Measurements from ENCODE around the gene PDZD2. TPM values are rescaled to one million over a fixed set of nuclear protein-coding genes. Genes with fewer than 3 reads are reported as not detected.

The PDZD2 gene
- total and polyA plus RNA-seq, 2 experiments from 2014 or later = 8.3 to 16.9 TPM

- TF ChIP-seq ETS1 (IDR thresholded peaks at IDR 0.05) = no peak
- TF ChIP-seq ZNF331 (CRISPR knock-in tag; IDR thresholded peaks at IDR 0.05; ENCODE audit: low read depth) = no peak
- no peak for TF ChIP-seq CTCF (conservative IDR thresholded peaks at IDR 0.05; ENCODE audit: low read depth in 2 of 2)
- TF ChIP-seq EZH2 (IDR thresholded peaks at IDR 0.05; ENCODE audit: low read depth, unreplicated experiment) = no peak
Measured at GRCh38 chr5:32013658-32014057, 374.7 kb downstream of the PDZD2 start (continued).

- H2AFZ ChIP-seq = no peak overlapping the region; the same call in 1 of the 2 replicates
- H3K4me3 ChIP-seq = no peak overlapping the region
- no peaks in the 10 kb centered on the region for H3K9me2 ChIP-seq (ENCODE audit: insufficient read depth)
- peaks cover 2% of the 10 kb centered on the region for H3K27me3 Mint-ChIP-seq (ENCODE audit: insufficient read depth, low read depth, poor library complexity)
- H3K4me1 ChIP-seq (ENCODE audit: insufficient read depth) = peaks cover 54% of the 10 kb centered on the region
- no peaks in the 10 kb centered on the region for H3K36me3 ChIP-seq (ENCODE audit: insufficient read depth)
- H3K36me3 Mint-ChIP-seq (ENCODE audit: low read depth) = no peaks in the 10 kb centered on the region
- no peak overlapping the region for H3K27ac ChIP-seq (ENCODE audit: low read depth)
- no peaks in the 10 kb centered on the region for H4K20me1 ChIP-seq (replicated peaks; ENCODE audit: insufficient read depth)
- peaks cover 49% of the 10 kb centered on the region for H3K4me1 Mint-ChIP-seq
- H3K27ac Mint-ChIP-seq = no peak overlapping the region
- ATAC-seq (no peak), DNase-seq (ENCODE audit: low spot score) (no peak)
- H3K4me3 Mint-ChIP-seq = no peak overlapping the region
- no peaks in the 10 kb centered on the region for H3K9me3 Mint-ChIP-seq
- no peaks in the 10 kb centered on the region for H3K79me2 ChIP-seq (replicated peaks; ENCODE audit: insufficient read depth)
- no peaks in the 10 kb centered on the region for H3K27me3 ChIP-seq (ENCODE audit: insufficient read depth)
- no peaks in the 10 kb centered on the region; the same call in 1 of the 2 replicates for H3F3A ChIP-seq (replicated peaks; ENCODE audit: low read depth)
- H3K4me2 ChIP-seq = peak overlapping the region; percentile 70
- TF ChIP-seq NANOG (IDR thresholded peaks at IDR 0.05; ENCODE audit: borderline replicate concordance) (no peak), REST (IDR thresholded peaks at IDR 0.05; ENCODE audit: unreplicated experiment) (no peak), ZNF114 (CRISPR knock-in tag; IDR thresholded peaks at IDR 0.05) (no peak), CREB1 (CRISPR knock-in tag; IDR thresholded peaks at IDR 0.05; ENCODE audit: low read depth) (no peak), EZH2phosphoT487 (IDR thresholded peaks at IDR 0.05; ENCODE audit: unreplicated experiment) (no peak), STAT1 (IDR thresholded peaks at IDR 0.05; ENCODE audit: unreplicated experiment) (no peak), POLR2AphosphoS5 (IDR thresholded peaks at IDR 0.05; ENCODE audit: low read depth) (no peak), JUNB (IDR thresholded peaks at IDR 0.05; ENCODE audit: unreplicated experiment) (no peak), ZNF331 (CRISPR knock-in tag; IDR thresholded peaks at IDR 0.05; ENCODE audit: low read depth) (no peak), ETS1 (IDR thresholded peaks at IDR 0.05) (no peak)
Measured at GRCh38 chr5:32014096-32014745, 375.3 kb downstream of the PDZD2 start.

All from GM23338 (cell line).